ENCODE measurements around the gene SELPLG. TPM values are rescaled to one million over a fixed set of nuclear protein-coding genes. Genes with fewer than 3 reads are reported as not detected.
"Not testable (repeated sequence)": the region's sequence is repeated elsewhere in the genome, so short reads cannot be mapped to it uniquely, and the experiment has no call there.

Gene SELPLG
- total RNA-seq, 1 donor from 2014 or later: 4.2 TPM

DNA sequence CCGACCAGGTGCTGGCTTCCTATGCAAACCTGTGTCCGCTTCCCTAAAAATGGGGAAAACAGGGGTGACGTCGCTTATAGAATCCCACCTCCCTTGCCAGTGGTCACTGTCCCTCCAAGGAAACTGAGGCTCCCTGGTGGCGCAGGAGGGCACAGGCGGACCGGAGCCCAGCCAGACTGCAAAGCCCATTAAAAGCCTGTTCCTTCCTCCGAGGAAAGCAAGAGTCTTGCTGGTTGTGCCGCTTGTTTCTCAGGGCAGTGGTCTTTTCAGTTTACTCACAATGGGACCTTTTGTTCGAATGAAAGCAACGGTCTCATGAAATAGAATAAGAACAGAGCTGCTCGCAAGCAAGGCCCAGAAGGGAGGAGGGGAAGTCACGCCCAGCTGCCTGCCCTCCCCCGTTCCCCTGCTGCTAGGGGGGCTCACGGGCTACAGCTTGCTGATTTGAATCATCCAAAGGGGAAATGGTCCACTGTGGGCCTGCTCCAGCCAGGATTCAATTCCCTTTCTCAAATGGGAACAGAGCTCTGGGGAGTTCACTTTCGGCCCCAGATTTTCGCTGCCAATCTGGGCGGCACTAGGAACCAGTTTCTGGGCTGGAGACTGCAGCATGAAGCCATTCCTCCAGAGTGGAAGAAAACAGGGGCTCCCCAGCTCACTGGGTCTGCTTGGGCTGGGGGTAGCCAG lies 4.6 kb upstream of the SELPLG start:
- DNase-seq: no peak

DNA sequence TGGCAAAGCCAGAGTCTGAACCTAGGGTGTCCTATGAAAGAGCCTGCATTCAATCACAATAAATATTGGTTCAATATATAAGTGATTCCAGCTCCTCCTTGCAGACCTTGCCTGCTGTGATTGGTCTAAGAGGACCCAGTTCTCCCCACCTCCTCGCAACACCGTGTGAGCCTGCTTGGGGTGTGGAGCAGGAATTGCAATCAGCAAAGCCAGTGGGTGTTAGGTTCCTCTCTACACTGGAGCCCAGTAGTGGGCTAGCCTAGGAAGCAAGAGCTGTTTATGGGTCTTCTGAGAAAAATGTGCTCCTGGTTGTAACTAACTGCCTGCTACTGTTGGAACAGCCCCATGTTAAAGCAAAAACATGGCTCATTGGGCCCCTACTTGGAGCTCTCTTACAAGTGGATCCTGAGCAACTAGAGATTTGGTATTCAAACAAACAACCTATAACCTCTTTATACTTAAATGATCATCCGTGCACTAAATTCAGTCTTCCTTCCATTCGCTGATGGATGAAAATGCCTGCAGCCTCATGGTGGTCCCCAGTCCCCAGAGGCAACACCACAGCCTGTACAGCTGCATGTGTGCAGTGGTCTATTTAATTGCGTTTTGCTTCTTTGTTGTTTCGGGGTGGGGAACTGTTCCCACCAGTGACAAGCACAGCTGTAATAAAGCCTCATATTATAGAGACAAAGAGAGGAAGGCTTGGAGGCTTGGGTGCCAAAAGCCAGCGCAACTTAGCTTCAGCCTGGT lies 3.7 kb upstream of the SELPLG start:
- DNase-seq: no peak

DNA sequence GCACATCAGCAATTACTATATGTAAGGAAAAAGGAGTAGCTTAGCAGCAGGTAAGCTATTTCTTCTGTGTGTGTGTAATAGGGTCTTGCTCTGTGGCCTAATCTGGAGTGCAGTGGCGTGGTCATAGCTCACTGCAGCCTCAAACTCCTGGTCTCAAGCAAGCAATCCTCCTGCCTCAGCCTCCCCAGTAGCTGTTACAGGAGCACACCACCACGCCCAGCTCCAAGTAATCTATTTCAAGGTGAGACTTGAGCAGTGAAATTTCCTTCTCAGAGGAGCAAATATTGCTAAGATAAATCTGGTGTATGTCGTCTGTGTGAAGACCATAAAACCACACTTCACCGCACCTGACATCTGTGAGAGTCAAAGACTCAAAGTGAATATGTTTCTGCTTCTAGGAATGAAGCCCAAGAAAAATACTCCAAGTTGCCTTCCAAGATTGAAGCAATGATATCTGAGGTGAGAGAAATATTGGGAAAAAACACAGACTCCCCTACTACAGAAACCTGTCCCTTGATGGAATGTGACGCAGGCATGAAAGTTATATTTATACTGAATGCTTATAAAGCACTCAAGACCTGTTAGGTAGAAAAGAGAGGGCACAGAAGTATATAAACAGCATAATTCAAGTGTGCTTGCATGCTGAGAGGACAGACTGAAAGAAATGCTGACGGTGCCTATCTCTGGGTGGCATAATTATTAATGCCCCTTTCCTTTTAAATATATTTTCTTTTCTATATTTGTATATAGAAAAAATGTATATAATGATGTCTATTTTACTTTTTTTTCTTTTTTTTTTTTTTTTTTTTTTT lies 2.5 kb upstream of the SELPLG start:
- no peak for DNase-seq

DNA sequence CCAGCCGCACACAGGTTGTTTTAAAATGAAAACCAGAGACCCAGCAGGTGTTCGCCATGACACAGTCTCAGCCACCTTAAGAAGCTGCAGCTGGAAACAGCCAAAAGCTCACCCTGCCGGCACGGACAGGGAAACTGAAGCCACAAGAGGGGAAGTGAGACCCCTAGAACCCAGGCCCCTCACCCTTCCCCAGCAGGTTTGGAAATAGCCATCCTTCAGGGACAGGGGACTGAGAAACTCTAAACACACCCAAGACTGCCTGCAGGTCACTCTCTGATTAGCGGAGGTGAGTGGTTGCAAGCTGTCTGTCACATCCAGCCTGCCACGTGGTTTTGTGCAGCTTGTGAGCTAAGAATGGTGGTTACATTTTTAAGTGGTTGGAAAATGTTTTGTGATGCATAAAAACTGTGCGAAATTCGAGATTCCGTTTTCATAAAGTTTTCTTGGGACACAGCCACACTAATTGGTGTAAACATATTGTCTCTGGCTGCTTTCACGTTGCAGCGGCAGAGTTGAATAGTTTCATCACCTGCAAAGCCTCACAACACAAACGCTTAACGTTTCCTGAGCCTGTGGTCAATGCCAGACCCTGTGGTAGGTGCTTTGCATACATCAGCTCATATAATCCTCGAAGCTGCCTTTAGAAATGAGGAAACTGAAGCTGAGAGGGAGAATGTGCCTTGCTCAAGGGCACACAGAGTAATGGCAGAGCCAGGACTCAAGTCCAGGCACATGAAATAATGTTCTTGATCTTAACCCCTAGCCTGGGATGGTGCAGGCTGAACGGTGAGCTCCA lies 1.7 kb upstream of the SELPLG start:
- peak; percentile 30 for DNase-seq

DNA sequence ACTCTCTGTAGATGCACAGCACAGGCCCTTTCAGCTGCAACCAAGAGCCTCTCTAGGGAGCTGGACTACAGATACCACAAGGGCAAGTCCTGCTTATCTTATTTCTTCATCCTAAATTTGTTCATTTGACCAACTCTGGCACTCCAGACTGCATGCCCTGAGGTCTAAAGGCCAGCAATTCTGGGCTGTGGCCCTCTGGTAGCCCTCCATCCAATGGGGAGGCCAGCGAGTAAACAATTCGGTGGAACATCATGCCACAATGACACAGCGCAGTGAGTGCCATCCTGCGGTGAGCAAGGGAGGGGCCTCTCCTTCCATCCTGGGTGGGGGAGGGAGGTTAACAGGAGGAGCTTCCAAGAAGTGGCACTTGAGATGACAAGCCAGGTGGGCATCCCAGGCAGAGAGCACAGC lies 652 bp upstream of the SELPLG start:
- no peak for DNase-seq

DNA sequence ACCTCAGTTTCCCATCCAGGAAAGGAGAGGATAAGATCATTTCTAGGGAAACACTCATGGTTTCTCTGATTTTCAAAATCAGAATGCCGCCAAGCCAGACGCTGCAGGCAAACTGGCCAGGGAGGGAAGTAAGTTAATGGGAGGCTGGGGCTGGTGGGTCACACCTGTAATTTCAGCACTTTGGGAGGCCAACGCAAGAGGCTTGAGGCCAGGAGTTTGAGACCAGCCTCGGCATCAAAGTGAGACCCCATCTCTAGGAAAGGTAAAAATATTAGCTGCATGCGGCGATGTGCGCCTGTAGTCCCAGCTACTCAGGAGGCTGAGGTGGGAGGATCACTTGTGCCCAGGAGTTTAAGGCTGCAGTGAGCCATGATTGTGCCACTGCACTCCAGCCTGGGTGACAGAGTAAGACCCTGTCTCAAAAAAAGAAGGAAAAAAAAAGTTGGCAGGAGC lies 587 bp downstream of the SELPLG start:
- DNase-seq: no peak

DNA sequence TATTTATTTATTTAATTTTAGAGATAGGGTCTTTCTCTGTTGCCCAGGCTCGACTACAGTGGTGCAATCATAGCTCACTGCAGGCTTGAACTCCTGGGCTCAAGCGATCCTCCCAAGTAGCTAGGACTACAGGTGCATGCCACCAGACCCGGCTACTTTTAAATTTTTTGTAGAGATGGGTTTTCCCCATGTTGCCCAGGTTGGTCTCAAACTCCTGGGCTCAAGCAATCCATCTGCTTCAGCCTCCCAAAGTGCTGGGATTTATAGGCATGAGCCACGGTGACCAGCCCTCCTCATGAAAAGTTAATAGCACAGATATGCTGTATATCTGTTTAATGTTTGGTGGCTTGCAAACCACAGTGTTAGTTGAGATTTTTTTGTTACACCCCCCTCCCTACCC lies 2.4 kb downstream of the SELPLG start:
- DNase-seq: not testable (repeated sequence)

DNA sequence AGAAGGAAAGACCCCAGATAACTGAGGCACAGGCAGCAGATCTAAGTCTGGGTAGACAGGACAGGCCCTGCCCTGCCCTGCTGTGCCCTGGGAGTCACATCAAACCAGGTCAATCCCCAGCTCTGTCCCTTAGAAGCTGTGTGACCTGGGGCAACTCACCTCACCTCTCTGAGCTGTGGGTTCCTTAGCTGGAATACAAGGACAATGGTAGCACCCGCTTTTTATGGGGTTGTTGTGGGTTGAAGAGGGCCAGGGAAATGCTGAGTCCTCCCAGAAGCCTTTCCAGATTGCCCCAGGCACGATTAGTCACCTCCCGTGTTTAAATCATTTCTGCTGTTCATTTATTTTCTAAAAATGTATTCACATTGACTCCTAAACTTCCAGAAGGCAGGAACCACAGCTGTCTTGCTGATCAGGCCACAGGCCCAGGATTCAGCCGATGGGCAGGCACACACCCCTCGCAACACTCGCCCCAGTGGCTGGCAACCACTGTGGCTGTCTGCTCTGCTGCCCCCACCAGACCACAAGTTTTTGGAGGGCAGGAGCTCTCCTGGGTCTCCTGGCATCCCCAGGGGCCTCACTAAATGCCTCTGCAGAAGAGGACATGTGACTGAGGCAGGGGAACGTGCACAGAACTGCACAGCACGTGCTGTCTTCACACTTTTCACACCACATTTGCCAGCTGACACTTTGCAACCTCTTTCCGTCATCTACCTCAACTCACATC lies 3.0 kb downstream of the SELPLG start:
- no peak for DNase-seq

DNA sequence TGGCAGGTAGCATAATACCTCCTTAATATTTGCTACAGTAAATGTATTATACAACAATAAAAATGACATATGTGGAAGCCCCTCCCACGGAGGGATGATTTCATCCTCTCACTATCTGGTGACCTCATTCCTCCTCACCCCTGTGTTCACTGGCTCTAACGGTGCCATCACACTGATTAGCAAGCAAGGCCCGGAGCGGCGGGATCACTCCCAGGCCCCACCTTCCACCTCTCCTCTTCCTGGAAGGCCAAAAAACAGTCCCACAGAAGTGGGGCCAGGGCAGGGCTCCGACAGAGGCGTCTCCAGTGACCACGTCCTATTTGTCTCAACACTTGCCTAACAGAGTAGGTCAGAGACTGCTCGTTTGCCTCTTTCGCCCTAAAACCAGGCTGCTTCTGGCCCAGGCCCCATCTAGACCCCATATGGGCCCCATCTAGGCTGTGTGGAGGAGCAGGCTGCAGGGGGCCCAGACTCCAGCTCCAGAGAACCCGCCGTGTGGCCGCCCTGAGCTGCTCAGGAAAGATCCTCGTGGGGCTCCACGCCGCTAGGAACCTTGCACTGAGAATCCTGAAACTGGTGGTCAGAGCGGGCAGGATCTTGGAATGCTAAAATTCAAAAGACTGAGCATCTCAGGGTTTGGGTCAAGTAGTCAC lies 3.7 kb downstream of the SELPLG start:
- DNase-seq: peak; percentile 62

DNA sequence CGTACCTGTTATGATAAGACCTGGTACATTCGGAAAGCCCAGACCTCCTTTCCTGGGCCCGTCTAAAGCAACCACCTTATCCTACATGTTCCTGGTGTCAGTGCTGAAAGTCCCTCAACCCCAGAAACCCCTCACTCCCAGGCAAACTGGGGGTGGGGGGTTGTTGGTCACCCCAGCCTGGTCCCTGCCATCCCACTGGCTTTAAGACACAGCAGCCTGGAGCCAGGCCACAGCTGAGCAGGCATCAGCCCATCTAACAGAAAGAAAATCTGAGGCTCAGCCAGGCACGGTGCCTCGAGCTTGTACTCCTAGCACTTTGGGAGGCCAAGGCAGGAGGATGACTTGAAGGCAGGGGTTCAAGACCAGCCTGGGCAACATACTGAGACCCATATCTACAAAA lies 4.5 kb downstream of the SELPLG start:
- DNase-seq: no peak

DNA sequence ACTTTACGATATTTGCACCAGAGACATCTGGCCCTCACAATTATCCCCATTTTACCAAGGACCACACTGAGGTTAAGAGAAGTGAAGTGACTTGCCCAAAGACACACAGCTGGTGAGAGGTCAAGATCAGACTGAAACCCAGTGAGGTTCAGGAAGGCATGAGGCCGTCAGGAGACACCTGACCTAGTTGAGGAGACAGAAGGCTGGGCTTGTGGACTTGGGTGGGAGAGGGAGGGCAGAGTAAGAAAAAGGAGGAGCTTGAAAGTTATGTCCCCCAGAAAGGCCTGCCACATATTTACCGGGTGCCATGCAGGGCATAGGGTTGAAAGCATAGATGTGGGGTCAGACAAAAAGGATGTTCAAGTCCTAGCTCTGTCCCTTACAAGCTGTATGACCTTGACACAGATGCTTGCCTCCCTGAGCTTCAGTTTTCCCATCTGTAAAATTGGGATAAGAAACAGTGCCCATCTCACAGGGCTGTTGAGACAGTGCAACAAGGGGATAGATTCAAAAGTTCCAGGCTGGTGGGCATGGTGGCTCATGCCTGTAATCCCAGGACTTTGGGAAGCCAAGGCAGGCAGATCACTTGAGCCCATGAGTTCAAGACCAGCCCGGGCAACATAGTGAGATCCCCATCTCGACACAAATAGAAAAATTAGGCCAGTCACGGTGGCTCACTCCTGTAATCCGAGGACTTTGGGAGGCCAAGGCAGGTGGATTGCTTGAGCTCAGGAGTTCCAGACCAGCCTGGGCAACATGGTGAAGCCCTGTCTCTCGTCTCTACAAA lies 6.4 kb downstream of the SELPLG start:
- no peak for DNase-seq

DNA sequence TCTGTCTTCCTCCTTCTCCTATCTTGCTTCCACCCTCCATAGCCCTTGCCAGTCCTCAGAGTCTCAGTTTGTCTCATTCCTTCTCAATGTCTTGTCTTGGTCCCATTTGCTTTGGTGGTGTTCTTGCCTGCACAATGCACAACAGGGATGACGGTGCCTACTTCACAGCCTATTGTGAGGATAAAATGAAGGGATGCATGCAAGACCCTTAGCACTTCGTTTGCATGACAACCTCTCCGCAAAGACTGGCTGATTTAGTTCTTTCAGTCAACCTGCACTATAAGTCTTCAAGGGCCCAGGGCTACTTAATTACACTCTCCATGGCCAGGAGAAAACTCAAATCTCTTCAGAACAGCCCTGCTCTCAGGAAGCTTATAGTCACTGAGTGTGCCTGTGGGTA lies 8.5 kb downstream of the SELPLG start:
- DNase-seq: no peak

DNA sequence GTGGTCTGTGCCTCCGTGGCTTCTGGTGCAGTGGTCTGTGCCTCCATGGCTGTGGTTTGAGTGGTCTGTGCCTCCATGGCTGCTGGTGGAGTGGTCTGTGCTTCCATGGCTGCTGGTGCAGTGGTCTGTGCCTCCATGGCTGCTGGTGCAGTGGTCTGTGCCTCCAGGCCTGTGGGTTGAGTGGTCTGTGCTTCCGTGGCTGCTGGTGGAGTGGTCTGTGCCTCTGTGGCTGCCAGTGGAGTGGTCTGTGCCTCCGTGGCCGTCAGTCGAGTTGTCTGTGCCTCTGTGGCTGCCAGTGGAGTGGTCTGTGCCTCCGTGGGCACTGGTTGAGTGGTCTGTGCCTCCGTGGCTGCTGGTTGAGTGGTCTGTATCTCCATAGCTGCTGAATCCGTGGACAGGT lies 10.1 kb downstream of the SELPLG start:
- no peak for DNase-seq

DNA sequence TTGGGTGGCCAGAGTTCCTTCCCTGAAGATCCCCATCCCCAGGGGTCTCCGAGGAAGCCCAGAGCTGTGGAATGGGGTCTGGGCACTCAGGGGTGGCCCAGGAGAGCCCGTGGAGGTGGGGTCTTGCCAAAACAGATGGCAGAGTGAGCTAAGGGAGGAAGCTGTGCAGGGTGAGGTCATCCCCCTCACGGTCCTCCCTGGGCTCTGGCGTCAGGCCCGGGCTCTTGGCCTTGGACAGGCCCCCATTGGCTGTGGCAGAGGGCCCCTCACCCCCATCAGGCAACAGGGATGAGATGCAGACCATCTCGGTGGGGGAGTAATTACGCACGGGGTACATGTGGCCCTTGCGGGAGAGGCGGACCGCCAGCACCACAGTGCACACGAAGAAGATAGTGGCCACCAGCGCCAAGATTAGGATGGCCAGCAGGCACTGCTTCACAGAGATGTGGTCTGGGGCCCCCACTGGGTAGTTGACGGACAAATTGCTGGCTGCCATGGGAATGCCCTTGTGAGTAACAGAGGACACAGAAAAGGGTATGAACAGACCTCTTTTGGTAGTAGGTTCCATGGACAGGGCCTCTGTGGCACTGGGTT lies 10.7 kb downstream of the SELPLG start:
- no peak for DNase-seq

DNA sequence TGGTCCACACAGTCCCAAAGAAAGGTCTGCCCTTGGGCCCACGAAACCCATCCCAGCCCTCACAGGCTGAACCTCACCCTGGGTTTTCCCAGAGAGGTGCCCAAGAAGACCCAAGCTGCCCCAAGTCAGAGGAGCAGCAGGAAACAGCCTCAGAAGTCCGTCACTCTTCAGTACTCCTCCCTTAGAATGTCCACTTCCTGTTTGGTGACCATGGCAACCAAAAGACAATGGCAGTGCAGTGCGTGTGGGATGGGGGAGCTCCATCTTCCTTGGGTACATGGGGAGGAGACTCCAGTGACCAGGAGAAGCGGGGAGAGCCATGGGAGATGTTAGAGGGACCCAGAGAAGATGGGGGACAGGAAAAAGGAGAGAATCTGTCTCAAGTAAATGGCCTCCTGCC lies 11.3 kb downstream of the SELPLG start:
- DNase-seq: peak; percentile 31

DNA sequence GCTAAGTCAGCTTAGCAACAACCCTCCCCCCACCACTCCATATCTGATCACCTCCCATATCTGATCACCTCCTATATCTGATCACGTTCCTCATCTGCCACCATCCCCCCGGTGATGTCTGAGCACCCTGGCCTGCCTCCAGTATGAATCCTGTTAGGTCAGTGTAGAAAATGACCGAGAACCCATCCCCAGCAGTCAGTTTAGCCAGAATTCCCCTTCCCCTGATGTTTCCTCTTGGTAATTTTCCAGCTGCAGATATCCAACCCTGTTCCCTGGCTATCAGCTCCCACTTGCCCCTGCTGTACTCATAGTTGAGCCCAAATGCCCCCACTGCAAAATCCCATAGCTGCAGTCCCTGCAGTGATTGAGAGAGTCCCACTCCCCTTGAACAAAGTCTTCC lies 12.5 kb downstream of the SELPLG start:
- no peak for DNase-seq

DNA sequence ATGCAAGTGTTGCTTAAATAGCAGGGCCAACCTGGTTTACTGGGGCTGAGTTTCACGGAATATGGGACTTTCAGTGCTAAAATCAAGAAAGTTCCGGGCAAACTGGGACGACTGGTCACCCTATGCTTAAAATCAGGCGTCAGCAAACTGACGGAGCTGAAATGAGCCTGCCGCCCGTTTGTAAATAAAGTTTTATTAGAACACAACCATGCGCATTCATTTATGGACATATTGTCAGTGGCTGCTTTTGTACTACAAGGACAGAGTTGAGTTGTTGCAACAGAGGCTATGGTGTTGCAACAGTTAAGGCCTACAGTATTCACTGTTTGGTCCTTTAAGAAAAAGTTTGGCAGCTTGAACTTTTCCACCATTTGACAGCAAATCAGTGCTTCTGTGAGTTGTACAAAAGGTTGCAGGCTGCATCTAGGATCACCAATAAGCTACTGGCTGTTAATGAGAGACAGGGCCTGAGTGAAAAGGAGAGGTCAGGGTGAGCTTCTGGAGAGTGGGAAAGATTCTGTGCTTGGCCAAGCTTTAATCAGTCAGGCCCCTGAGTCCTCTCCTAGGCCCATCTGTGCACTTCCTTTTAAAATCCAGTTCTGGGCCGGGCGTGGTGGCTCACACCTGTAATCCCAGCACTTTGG lies 13.3 kb downstream of the SELPLG start:
- DNase-seq: no peak

DNA sequence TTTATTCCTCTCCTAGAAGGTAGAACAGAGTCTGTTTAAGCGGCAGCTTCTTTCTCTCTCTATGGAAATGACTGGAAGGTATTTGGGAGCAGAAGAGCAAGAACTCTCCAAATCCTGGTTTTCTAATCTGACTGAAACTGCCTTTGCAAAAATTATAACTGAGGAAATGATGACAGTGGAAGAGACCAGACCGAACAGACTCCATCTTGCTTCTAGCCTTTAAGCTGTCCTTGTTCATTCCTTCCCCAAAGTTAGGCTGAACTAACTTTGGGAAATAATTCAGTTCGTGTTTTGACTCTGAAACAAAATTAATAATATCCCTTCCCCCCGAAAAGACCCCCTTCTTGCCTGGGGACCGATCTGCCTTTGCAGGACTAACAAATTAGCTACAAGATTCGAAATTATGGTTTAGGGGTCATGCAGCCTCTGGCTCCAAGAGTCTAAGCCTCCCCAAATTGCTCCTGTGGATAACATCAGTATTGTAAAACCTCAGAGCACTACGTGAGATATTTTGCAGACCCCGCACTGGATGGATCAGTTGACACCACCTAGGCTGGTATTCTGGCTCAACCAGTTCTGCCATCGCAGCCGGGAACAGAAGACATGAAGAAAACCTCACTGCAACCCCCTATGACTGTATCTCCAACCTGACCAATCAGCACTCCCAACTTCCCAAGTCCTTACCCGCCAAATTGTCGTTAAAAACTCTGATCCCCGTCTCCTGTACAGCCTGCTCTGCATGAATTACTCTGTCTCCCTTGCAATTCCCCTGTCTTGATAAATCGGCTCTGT lies 14.1 kb downstream of the SELPLG start:
- DNase-seq: no peak

DNA sequence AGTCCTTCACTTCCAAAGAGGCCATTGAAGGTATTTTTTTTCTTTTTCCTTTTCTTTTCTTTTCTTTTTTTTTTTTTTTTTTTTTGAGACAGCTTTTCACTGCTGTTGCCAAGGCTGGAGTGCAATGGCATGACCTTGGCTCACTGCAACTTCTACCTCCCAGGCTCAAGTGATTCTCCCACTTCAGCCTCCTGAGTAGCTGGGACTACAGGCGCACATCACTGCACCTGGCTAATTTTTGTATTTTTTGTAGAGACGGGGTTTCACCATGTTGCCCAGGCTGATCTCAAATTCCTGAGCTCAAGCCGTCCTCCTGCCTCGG lies 14.8 kb downstream of the SELPLG start:
- DNase-seq: not testable (repeated sequence)
